PC-9 (cell line): Measurements from ENCODE around the gene EBPL.

Experiments
- CTCF ChIP-seq: fragments of 200-600 bp; sonication (generic); conservative IDR thresholded peaks from 2 replicates; pipeline ENCODE4 v1.6.1; 2017; ENCODE audit warnings: mixed run types, antibody characterized with exemption, mild to moderate bottlenecking, moderate library complexity
- EZH2 ChIP-seq: fragments of 200-600 bp; sonication (generic); IDR thresholded peaks from 2 replicates; pipeline ENCODE4 v1.8.0; 2017; ENCODE audit warnings: antibody characterized with exemption, low read depth

GRCh38 chr13:49629947-49630346 is 61.3 kb downstream of the EBPL start:
- TF ChIP-seq CTCF (no peak), EZH2 (no peak)
